Tibial artery (tissue), 4 donors: ENCODE results near the gene AKTIP.

Source experiments
- DNase-seq, 2 donors: peaks; one replicate each; pipeline ENCODE4 v3.0.0-alpha.2; 2019
- H3K27ac ChIP-seq, 2 donors: fragments of 200-600 bp; sonication (generic) in 1 of 2; 1 replicate in 1 of 2; 2 replicates in 1 of 2; pipeline ENCODE4 v1.5.1; 2018 to 2019; ENCODE audit warnings: mild to moderate bottlenecking in 1 of 2
- H3K27me3 ChIP-seq, 2 donors: fragments of 200-600 bp; sonication (generic) in 1 of 2; one replicate each; pipeline versions ENCODE4 v1.5.1 to v1.6.0; 2016 to 2019
- H3K36me3 ChIP-seq, 3 donors: fragments of 200-600 bp; sonication (generic) in 2 of 3; one replicate each; pipeline ENCODE4 v1.5.1; 2016 to 2019; ENCODE audit warnings: mild to moderate bottlenecking in 2 of 3
- H3K4me1 ChIP-seq, 4 donors: fragments of 200-600 bp; sonication (generic) in 2 of 4; 1 replicate in 3 of 4; 2 replicates in 1 of 4; pipeline ENCODE4 v1.5.1; 2016 to 2019
- H3K4me3 ChIP-seq, 2 donors: fragments of 200-600 bp; sonication (generic) in 1 of 2; 1 replicate in 1 of 2; 2 replicates in 1 of 2; pipeline ENCODE4 v1.5.1; 2018 to 2019; ENCODE audit warnings: mild to moderate bottlenecking in 2 of 2
- H3K9me3 ChIP-seq, 3 donors: fragments of 200-600 bp; sonication (generic) in 1 of 3; one replicate each; pipeline ENCODE4 v1.5.1; 2016 to 2019
- CTCF ChIP-seq, 2 experiments: fragments of 200-600 bp in 1 of 2; fragments of 450-650 bp in 1 of 2; IDR thresholded peaks; one replicate each; pipeline ENCODE4 v1.5.1; 2017 to 2019; ENCODE audit warnings: antibody characterized with exemption in 2 of 2, mild to moderate bottlenecking in 1 of 2, moderate library complexity in 1 of 2
- intact Hi-C: fragments of 100-400 bp; cut with DNase I; formaldehyde crosslinking; loops from one replicate; pipeline ENCODE4 v1.15.0; 2023; ENCODE audit warnings: low total_unique reads

AKTIP gene

DNA sequence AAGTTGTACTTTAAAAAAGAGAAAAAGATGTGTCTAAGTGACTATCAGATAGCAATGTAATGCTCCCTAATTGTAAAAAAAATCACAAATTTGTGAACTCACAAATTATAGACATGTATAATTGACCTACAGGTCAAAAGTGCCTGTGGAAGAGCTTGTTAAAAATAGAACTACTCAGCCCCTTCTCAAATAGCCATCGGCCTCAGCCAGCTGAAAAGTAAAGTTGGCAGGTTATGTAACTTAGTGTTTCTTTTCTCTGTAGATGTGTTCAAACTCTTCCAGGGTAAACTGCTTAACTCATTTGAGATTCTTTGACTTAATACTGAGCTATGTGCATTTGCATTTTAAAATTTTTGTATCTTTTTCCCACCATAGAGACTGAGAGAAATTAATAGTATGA, 13.3 kb downstream of the AKTIP start:
- DNase-seq: no peak
- H3K4me3 ChIP-seq: no peak overlapping the region
- H3K36me3 ChIP-seq: peaks cover 64 to 94% (median 79%) of the 10 kb centered on the region in 3 donors
- no peaks in the 10 kb centered on the region for H3K4me1 ChIP-seq
- peaks cover 0 to 4% (median 0%) of the 10 kb centered on the region in 3 donors for H3K9me3 ChIP-seq
- intact Hi-C loops: no loop called here
- TF ChIP-seq CTCF (IDR thresholded peaks at IDR 0.05): no peak
- H3K27me3 ChIP-seq: no peaks in the 10 kb centered on the region
- no peak overlapping the region for H3K27ac ChIP-seq

GRCh38 chr16:53486230-53486629, 16.8 kb downstream of the AKTIP start:
- Histone ChIP-seq H3K4me3 (no peak overlapping the region), H3K27ac (no peak overlapping the region), H3K9me3 (peaks cover 0 to 4% (median 0%) of the 10 kb centered on the region in 3 donors), H3K27me3 (no peaks in the 10 kb centered on the region), H3K36me3 (peaks cover 76 to 92% (median 78%) of the 10 kb centered on the region in 3 donors), H3K4me1 (no peaks in the 10 kb centered on the region)
- no peak for DNase-seq
- no peak for TF ChIP-seq CTCF (IDR thresholded peaks at IDR 0.05)
- intact Hi-C loops: no loop called here

DNA sequence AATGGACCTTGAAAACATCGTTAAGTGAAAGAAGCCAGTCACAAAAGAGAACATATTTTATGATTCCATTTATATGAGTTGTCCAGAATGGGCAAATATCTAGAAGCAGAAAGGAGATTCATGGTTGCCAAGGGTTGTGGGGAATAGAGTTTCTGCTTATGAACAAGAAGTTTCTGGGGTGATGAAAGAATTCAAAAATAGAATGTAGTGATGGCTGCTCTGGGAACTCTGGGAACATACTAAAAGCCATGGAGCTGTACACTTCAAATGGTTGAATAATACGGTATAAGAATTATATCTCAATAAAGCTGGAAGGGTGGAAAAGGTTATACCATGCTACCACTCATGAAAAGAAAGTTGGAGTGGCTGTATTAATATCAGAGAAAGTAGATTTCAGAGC, 18.5 kb downstream of the AKTIP start:
- H3K4me3 ChIP-seq: no peak overlapping the region
- DNase-seq: no peak
- peaks cover 77 to 92% (median 80%) of the 10 kb centered on the region in 3 donors for H3K36me3 ChIP-seq
- no peaks in the 10 kb centered on the region for H3K4me1 ChIP-seq
- peaks cover 0 to 4% (median 0%) of the 10 kb centered on the region in 3 donors for H3K9me3 ChIP-seq
- TF ChIP-seq CTCF (IDR thresholded peaks at IDR 0.05): no peak
- H3K27ac ChIP-seq: no peak overlapping the region
- H3K27me3 ChIP-seq: no peaks in the 10 kb centered on the region
- intact Hi-C loops: no loop called here

DNA sequence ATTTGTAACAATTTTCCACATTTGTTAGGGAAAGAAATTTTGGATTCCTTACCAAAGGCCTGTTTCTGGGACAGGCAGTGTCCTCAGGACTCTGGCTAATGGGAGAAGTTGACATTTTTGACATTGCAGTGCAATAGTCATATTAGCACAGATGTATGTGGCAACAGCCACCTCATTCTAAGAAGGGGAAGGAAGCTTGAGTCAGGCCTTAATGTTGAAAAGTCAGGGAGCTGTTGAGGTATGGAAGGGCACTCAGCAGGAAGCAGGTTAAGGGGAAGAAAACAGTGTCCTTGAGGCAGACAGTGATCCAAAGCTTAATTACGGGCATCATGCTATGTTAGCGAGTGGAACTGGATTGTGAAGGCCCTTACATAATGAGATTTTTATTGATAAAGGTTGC, 20.9 kb downstream of the AKTIP start:
- Histone ChIP-seq H3K9me3 (peaks cover 0 to 4% (median 0%) of the 10 kb centered on the region in 3 donors), H3K27ac (no peak overlapping the region), H3K36me3 (peaks cover 83 to 92% (median 91%) of the 10 kb centered on the region in 3 donors), H3K4me1 (no peaks in the 10 kb centered on the region), H3K27me3 (no peaks in the 10 kb centered on the region), H3K4me3 (no peak overlapping the region)
- intact Hi-C loops: no loop called here
- TF ChIP-seq CTCF (IDR thresholded peaks at IDR 0.05): no peak
- DNase-seq: no peak

GRCh38 chr16:53480394-53480793, 22.6 kb downstream of the AKTIP start:
- no peaks in the 10 kb centered on the region for H3K9me3 ChIP-seq
- H3K36me3 ChIP-seq: peaks cover 72 to 78% (median 76%) of the 10 kb centered on the region in 3 donors
- no peak overlapping the region for H3K4me3 ChIP-seq
- no peak for DNase-seq
- H3K4me1 ChIP-seq: no peaks in the 10 kb centered on the region
- TF ChIP-seq CTCF (IDR thresholded peaks at IDR 0.05): no peak
- no peak overlapping the region for H3K27ac ChIP-seq
- intact Hi-C loops: no loop called here
- H3K27me3 ChIP-seq: no peaks in the 10 kb centered on the region

DNA sequence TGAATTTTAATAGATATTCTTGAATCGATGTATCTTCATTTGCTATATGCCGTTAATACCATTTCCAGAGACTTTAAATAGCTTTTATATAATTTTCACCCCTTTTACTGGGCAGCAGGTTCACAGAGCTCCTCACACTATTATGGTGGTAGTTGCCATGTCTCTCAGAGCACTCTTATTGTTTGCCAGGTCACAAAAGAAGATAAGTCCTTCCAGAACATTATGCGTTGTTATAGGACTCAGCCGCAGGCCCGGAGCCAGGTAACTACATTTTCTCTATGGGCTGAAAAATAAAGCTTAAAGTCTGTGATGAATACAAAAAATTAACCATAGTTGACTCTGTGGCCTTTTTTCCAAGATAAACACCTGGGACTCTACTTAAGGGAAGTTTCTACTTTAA, 24.0 kb downstream of the AKTIP start:
- H3K27me3 ChIP-seq: no peaks in the 10 kb centered on the region
- H3K4me3 ChIP-seq: no peak overlapping the region
- peaks cover 68 to 76% (median 69%) of the 10 kb centered on the region in 3 donors for H3K36me3 ChIP-seq
- H3K27ac ChIP-seq: no peak overlapping the region
- no peaks in the 10 kb centered on the region for H3K9me3 ChIP-seq
- intact Hi-C loops: no loop called here
- DNase-seq: no peak
- H3K4me1 ChIP-seq: no peaks in the 10 kb centered on the region
- no peak for TF ChIP-seq CTCF (IDR thresholded peaks at IDR 0.05)
